Erythroblast (primary cell): ENCODE data around the gene ELAVL2.

ENCODE experiments used
- GATA1 ChIP-seq: IDR thresholded peaks from 2 replicates; pipeline ENCODE4 v1.6.1; 2011; ENCODE audit warnings: low read depth, mild to moderate bottlenecking, control low read depth, low read length, moderate library complexity
- POLR2A ChIP-seq: IDR thresholded peaks from 2 replicates; pipeline ENCODE4 v1.6.1; 2011; ENCODE audit warnings: mild to moderate bottlenecking, low read length

- no peak for TF ChIP-seq POLR2A
- no peak for TF ChIP-seq GATA1
Observed at GRCh38 chr9:23783509-23783908, 42.5 kb downstream of the ELAVL2 start.
